ELF-1 (cell line): ENCODE data around the gene TMEM254.
"Not testable (repeated sequence)": the region's sequence is repeated elsewhere in the genome, so short reads cannot be mapped to it uniquely, and the experiment has no call there.

ENCODE experiments used
- DNase-seq: peaks from one replicate; pipeline ENCODE4 v3.0.0-alpha.2; 2016; ENCODE audit warnings: low read depth, low spot score

TMEM254 gene

DNA sequence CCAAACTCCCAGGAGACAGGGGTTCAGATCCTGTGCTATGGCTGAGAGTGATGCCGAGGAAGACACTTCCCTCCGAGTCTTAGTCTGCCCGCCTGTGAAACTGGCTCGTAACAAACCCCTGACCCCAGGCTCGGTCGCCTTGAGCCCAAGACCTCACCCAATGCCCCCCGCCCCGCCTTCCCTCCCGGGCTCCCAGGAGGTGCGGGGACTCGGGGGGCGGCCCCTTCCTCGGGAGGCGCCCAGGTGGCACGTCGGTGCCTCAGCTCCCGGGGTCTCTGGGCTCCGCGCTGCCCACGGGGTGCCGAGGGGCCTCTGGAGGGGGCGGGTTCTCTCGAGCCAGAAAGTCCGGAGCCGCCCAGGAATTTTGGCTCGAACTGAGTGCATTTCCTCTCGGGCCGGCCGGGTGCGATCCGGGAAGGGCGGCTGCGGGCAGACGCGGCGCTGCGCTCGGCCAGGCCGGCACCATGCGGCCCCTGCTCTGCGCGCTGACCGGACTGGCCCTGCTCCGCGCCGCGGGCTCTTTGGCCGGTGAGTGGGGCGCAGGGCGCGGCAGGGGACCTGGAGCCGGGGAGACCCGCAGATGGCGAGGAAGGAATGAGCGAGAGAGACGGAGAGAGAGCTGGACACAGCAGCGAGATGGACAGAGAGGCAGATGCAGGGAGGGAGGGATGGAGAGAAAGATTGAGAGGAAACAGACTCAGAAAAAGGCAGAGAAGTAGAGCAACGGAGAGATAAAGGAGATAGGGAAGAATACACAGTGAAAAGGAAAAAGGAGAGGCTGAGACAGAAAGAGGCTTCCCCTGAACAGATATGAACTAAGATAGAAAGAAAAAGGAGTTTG lies 54.1 kb downstream of the TMEM254 start, which contains the start of gene PLAC9:
Gene PLAC9, plus strand, starts transcription at position 432 of the 841 bp plus-strand sequence. Its CDS starts 33 bp downstream, at position 465.
- DNase-seq, result peak; percentile 55

DNA sequence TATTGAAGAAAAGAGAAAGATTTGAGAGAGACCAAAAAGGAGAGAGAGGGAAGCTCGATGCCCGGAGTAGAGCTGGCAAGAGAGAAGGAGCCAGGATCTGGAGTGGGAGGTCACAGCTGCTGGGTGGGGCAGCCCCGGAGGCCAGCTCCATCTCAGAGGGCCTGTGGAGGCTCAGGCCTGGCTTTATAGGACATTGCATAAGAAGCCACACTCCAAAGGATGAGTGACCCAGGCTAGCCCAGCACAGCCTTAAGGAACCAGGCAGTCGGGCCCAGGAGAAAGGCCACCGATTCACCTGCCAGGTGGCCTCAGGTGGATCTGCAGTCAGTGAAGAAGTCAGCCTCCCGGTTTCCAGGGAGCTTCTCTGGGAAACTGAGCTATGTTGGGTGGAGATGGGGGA lies 54.7 kb downstream of the TMEM254 start:
- DNase-seq, result no peak

DNA sequence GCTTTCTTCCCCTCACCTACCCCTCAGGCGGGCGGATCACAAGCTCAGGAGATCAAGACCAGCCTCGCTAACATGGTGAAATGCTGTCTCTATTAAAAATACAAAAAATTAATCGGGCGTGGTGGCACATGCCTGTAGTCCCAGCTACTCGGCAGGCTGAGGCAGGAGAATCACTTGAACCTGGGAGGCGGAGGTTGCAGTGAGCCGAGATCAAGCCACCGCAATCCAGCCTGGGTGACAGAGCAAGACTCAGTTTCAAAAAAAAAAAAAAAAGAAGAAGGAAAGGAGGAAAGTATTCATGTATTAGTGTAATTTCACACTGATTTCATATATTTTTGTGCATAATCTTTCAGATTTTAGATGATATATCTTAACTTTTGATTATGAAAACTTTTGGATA lies 55.2 kb downstream of the TMEM254 start:
- not testable (repeated sequence) for DNase-seq

DNA sequence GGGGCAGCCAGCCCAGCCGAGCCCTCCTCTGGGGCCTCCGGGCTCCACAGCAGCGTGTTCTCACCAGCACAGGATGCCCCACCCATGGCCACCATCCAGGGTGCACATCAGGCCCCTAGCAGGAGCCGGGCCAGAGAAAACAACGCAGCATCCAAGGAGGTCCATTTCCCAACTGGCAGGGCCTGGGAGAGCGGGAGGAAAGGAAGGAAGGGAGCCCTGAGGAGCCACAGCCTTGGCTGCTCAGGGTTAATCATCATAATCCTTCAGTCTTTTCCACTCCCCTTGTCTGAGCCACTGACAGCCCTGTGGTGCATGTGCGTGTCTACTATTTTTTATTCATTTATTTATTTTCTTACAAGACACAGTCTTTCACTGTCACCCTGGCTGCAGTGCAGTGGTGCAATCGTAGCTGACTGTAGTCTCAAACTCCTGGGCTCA lies 57.7 kb downstream of the TMEM254 start:
- no peak for DNase-seq

DNA sequence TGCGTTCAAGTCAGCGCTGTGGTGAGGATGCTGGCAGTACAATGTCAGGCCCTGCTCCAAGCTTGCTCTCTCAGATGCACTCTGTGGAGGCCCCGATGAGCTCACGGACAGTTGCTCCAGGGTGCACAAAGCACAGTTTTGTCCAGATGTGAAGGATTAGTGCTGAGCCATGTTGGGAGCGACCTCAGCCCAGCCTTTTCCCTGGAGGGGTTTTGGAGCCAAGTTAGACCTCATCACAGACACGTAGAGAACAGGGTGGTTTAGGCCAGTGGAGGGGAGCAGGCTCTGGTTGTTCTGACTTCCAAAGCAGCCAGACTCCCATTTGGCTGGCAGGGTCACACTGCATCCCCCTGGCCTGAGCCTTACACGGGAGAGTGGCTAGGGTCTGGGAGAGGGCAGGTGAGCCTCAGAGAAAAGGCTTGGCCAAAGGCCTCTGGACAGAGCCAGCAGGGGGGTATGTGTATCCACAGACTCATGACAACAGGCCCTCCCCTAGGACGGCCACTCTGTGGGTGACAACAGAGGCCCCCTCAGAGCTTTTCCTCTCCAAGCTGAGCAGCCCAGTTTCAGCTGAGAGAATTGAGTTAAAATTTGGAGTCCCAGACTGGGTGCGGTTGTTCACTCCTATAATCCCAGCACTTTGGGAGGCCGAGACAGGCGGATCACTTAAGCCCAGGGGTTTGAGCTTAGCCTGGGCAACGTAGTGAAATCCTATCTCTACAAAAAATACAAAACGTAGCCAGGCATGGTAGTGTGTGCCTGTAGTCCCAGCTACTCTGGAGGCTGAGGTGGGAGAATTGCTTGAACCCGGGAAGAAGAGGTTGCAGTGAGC lies 58.8 kb downstream of the TMEM254 start:
- peak; percentile 25 for DNase-seq

DNA sequence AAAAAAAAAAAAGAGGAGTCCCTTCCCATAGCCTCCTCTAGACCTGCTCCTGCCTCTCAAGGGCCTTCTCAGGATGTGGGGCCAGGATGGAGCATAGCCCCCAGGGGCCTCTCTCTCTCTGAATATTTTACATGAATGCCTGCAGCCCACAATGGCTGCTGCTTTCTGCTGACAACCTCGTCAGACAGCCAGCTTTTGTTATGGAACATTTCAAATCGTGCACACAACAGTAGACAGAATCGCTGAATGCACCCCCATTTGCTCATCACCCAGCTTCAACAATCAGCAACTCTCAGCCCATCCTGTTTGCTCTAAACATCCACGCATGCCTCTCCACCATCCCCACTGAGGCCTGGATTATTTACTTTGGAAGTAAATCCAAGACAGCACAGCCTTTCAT lies 59.5 kb downstream of the TMEM254 start:
- no peak for DNase-seq

DNA sequence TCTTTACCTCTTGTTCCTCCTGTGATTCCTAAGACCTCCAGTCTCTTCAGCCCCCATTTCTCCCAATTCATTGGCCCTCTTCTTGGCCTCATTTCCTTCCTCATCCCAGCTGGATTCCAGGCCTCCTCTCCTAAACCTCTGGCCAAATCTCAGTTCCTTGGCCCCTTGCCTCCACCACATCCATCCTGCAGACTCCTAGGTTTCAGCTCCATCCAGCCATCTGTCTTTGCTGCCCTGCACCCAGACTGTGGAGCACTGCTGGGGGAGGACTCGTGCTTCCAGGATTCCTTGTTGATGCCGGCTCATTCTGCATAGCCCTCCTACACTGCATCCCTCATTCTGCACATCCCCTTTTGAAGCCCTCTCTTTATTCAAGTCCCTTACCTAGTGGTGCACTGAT lies 60.8 kb downstream of the TMEM254 start:
- no peak for DNase-seq

DNA sequence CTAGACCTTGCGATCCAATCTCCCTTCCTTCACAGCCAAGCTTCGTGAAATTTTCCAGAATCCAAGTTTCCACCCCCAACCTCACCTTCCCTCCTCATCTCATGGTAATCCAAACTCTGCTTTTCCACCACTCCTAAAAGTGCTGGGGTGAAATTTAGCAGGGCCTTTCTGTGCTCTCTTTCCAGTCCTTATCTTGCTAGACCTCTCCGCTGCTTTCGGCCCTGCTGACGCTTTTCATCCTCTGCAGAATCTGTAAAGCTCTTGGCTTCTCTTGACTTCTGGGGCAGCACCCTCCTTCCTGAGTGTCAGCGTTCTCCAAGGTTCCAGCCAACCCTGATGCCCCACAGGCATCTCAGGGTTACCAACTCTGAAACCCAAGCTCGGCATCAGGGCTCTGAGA lies 61.8 kb downstream of the TMEM254 start:
- DNase-seq, result no peak

DNA sequence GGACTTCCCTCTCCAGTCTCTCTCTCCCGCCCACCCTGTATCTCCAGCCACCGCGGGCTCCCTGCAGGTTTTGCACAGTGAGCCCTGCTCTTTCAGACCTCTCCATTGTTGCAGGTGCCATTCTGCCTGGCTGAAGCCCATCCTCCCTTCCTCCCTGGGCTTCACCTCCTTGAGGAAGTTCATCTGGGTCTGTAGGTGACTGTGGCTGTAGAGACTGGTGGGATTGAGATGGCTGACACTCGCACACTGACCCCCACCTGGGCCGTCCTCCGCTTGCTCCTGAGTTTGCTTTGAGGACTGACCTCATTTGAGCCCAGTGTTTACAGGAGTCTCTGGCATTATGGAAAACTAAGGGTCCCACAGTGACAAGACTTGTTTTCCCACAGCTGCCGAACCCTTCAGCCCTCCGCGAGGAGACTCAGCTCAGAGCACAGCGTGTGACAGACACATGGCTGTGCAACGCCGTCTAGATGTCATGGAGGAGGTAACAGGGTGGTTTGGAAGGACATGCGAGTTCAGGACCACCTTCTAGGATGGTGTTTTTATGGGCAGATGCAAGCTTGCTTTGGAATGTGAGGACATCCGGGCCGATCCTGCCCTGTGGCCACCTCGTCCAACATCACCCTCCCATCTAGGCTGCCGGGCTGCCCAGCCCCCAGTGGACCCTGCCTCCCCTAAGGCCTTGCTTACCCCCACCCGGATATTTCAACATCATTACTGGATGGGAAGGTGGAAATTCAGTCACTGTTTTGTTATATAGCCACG lies 63.4 kb downstream of the TMEM254 start:
- no peak for DNase-seq
